Mesendoderm (in vitro differentiated cells): ENCODE results near the gene LYSMD4.

ENCODE experiments used
- DNase-seq: peaks from one replicate; pipeline ENCODE4 v3.0.0; 2013
- H2AK5ac ChIP-seq: 2 replicates; pipeline ENCODE4 v1.6.1; 2013; ENCODE audit warnings: low read length, inconsistent platforms
- H2BK120ac ChIP-seq: 2 replicates; pipeline ENCODE4 v1.6.1; 2013; ENCODE audit warnings: low read depth, mild to moderate bottlenecking, low read length, moderate library complexity, mixed read lengths
- H2BK15ac ChIP-seq: replicated peaks from 2 replicates; pipeline ENCODE4 v1.6.1; 2013; ENCODE audit warnings: low read depth, mild to moderate bottlenecking, moderate library complexity
- H2BK5ac ChIP-seq: 2 replicates; pipeline ENCODE4 v1.6.1; 2013; ENCODE audit warnings: low read length, inconsistent platforms
- H3K18ac ChIP-seq: 2 replicates; pipeline ENCODE4 v1.6.1; 2013; ENCODE audit warnings: mild to moderate bottlenecking, low read length, mixed read lengths
- H3K23ac ChIP-seq: one replicate; pipeline ENCODE4 v1.6.1; 2013; ENCODE audit warnings: low read length
- H3K27ac ChIP-seq: 2 replicates; pipeline ENCODE4 v1.5.1; 2013; ENCODE audit warnings: low read depth, mild to moderate bottlenecking, inconsistent platforms, low read length, moderate library complexity
- H3K27me3 ChIP-seq: 2 replicates; pipeline ENCODE4 v1.6.1; 2013; ENCODE audit warnings: low read length, control low read depth, mild to moderate bottlenecking, inconsistent platforms; ENCODE audit not compliant: insufficient read depth, poor library complexity
- H3K36me3 ChIP-seq: 2 replicates; pipeline ENCODE4 v1.6.1; 2013; ENCODE audit warnings: low read length, inconsistent platforms; ENCODE audit not compliant: control insufficient read depth, insufficient read depth
- H3K4ac ChIP-seq: one replicate; pipeline ENCODE4 v1.6.1; 2013; ENCODE audit warnings: low read depth, mild to moderate bottlenecking, low read length, moderate library complexity
- H3K4me1 ChIP-seq: 2 replicates; pipeline ENCODE4 v1.6.1; 2013; ENCODE audit warnings: low read depth, low read length, inconsistent platforms; ENCODE audit not compliant: control insufficient read depth
- H3K4me2 ChIP-seq: 2 replicates; pipeline ENCODE4 v1.6.1; 2013; ENCODE audit warnings: low read length
- H3K4me3 ChIP-seq: 2 replicates; pipeline ENCODE4 v1.5.1; 2013; ENCODE audit warnings: mild to moderate bottlenecking, low read length
- H3K56ac ChIP-seq: one replicate; pipeline ENCODE4 v1.6.1; 2013; ENCODE audit warnings: low read length
- H3K79me1 ChIP-seq: 2 replicates; pipeline ENCODE4 v1.6.1; 2013; ENCODE audit warnings: low read length, inconsistent platforms
- H3K79me2 ChIP-seq: 2 replicates; pipeline ENCODE4 v1.6.1; 2013; ENCODE audit warnings: mild to moderate bottlenecking, low read length; ENCODE audit not compliant: control insufficient read depth, insufficient read depth
- H3K9ac ChIP-seq: 2 replicates; pipeline ENCODE4 v1.6.1; 2013; ENCODE audit warnings: low read length, inconsistent platforms
- H4K5ac ChIP-seq: one replicate; pipeline ENCODE4 v1.6.1; 2013; ENCODE audit warnings: low read length
- H4K8ac ChIP-seq: one replicate; pipeline ENCODE4 v1.6.1; 2013; ENCODE audit warnings: low read depth, mild to moderate bottlenecking, control low read depth, low read length, moderate library complexity
- WGBS: extraction: QIAGEN DNeasy Blood & Tissue Kit; methylation state at CpG from one replicate; pipeline ENCODE4 v1.1.7; 2013; ENCODE audit warnings: low lambda C conversion rate, missing lambda C conversion rate; ENCODE audit not compliant: insufficient coverage; ENCODE audit errors: extremely low coverage; 5-methylcytosine and 5-hydroxymethylcytosine counted together

Gene LYSMD4

GRCh38 chr15:99745370-99746086 lies 12.3 kb upstream of the LYSMD4 start:
- no peak overlapping the region for H3K27ac ChIP-seq
- no peaks in the 10 kb centered on the region for H3K27me3 ChIP-seq
- no peak for DNase-seq
- no peak overlapping the region for H2BK5ac ChIP-seq
- no peaks in the 10 kb centered on the region for H3K4me1 ChIP-seq
- WGBS: no CpG with 5 or more reads among the region's 9 CpGs
- no peak overlapping the region for H3K4me3 ChIP-seq
- H3K79me2 ChIP-seq: no peaks in the 10 kb centered on the region
- no peak overlapping the region for H2BK120ac ChIP-seq
- H3K4me2 ChIP-seq: no peak overlapping the region
- H3K9ac ChIP-seq: no peak overlapping the region
- no peak overlapping the region for H4K5ac ChIP-seq
- no peak overlapping the region for H3K23ac ChIP-seq
- no peak overlapping the region for H3K4ac ChIP-seq
- H3K36me3 ChIP-seq: no peaks in the 10 kb centered on the region
- no peak overlapping the region for H2BK15ac ChIP-seq
- no peak overlapping the region for H4K8ac ChIP-seq
- no peak overlapping the region for H3K56ac ChIP-seq
- no peak overlapping the region for H2AK5ac ChIP-seq
- H3K79me1 ChIP-seq: no peaks in the 10 kb centered on the region
- no peak overlapping the region for H3K18ac ChIP-seq

GRCh38 chr15:99744142-99744541 lies 10.9 kb upstream of the LYSMD4 start:
- Histone ChIP-seq H3K9ac (no peak overlapping the region), H3K4me1 (no peaks in the 10 kb centered on the region), H2BK15ac (no peak overlapping the region), H3K79me2 (no peaks in the 10 kb centered on the region), H3K4ac (no peak overlapping the region), H3K4me2 (no peak overlapping the region), H3K79me1 (no peaks in the 10 kb centered on the region), H3K18ac (no peak overlapping the region), H2BK120ac (no peak overlapping the region), H3K27ac (no peak overlapping the region), H3K36me3 (no peaks in the 10 kb centered on the region), H4K5ac (no peak overlapping the region), H4K8ac (no peak overlapping the region), H3K56ac (no peak overlapping the region), H3K23ac (no peak overlapping the region), H3K27me3 (no peaks in the 10 kb centered on the region), H2BK5ac (no peak overlapping the region), H2AK5ac (no peak overlapping the region), H3K4me3 (no peak overlapping the region)
- WGBS: no CpG with 5 or more reads among the region's 7 CpGs
- peak; percentile 13 for DNase-seq

GRCh38 chr15:99741835-99742234 lies 8.6 kb upstream of the LYSMD4 start:
- Histone ChIP-seq H3K79me2 (no peaks in the 10 kb centered on the region), H2BK5ac (no peak overlapping the region), H3K23ac (no peak overlapping the region), H3K4me2 (no peak overlapping the region), H3K27me3 (no peaks in the 10 kb centered on the region), H4K8ac (no peak overlapping the region), H3K36me3 (no peaks in the 10 kb centered on the region), H4K5ac (no peak overlapping the region), H3K18ac (no peak overlapping the region), H3K4me3 (no peak overlapping the region), H3K79me1 (no peaks in the 10 kb centered on the region), H3K4ac (no peak overlapping the region), H3K4me1 (no peaks in the 10 kb centered on the region), H2BK15ac (no peak overlapping the region), H2AK5ac (no peak overlapping the region), H3K56ac (no peak overlapping the region), H3K27ac (no peak overlapping the region), H3K9ac (no peak overlapping the region), H2BK120ac (no peak overlapping the region)
- DNase-seq: no peak
- WGBS: no CpG with 5 or more reads among the region's 2 CpGs

GRCh38 chr15:99738021-99738847 lies 5.0 kb upstream of the LYSMD4 start:
- Histone ChIP-seq H3K4ac (no peak overlapping the region), H3K36me3 (no peaks in the 10 kb centered on the region), H3K27ac (no peak overlapping the region), H3K79me1 (no peaks in the 10 kb centered on the region), H3K23ac (no peak overlapping the region), H4K8ac (no peak overlapping the region), H3K4me3 (no peak overlapping the region), H2BK120ac (no peak overlapping the region), H4K5ac (no peak overlapping the region), H3K27me3 (no peaks in the 10 kb centered on the region), H3K79me2 (no peaks in the 10 kb centered on the region), H2BK5ac (no peak overlapping the region), H3K18ac (no peak overlapping the region), H2BK15ac (no peak overlapping the region), H3K56ac (no peak overlapping the region), H3K9ac (no peak overlapping the region), H2AK5ac (no peak overlapping the region), H3K4me1 (no peaks in the 10 kb centered on the region), H3K4me2 (no peak overlapping the region)
- DNase-seq: no peak
- WGBS: no CpG with 5 or more reads among the region's 7 CpGs

- Histone ChIP-seq H2BK120ac (no peak overlapping the region), H3K4ac (no peak overlapping the region), H2BK15ac (no peak overlapping the region), H3K36me3 (no peaks in the 10 kb centered on the region), H2BK5ac (no peak overlapping the region), H3K79me1 (no peaks in the 10 kb centered on the region), H4K8ac (no peak overlapping the region), H3K4me3 (no peak overlapping the region), H3K27me3 (no peaks in the 10 kb centered on the region), H3K18ac (no peak overlapping the region), H3K27ac (no peak overlapping the region), H3K56ac (no peak overlapping the region), H3K4me1 (peaks cover 1% of the 10 kb centered on the region), H4K5ac (no peak overlapping the region), H2AK5ac (no peak overlapping the region), H3K4me2 (no peak overlapping the region), H3K79me2 (no peaks in the 10 kb centered on the region), H3K9ac (no peak overlapping the region), H3K23ac (no peak overlapping the region)
- no CpG with 5 or more reads among the region's 2 CpGs for WGBS
- DNase-seq: no peak
Observed at GRCh38 chr15:99736702-99737101, 3.5 kb upstream of the LYSMD4 start.
